Measurements from ENCODE around the gene MLYCD.

Gene MLYCD

GRCh38 chr16:83898463-83899271 lies at the start of gene MLYCD:
MLYCD (plus strand) TSS chr16:83899115; CDS start chr16:83899145, 30 bp downstream.
- DNase-seq: peak; percentile 56

- no peak for DNase-seq
Measured at GRCh38 chr16:83849421-83849820, 49.5 kb upstream of the MLYCD start.

GRCh38 chr16:83850947-83851346 lies 48.0 kb upstream of the MLYCD start:
- no peak for DNase-seq

DNA sequence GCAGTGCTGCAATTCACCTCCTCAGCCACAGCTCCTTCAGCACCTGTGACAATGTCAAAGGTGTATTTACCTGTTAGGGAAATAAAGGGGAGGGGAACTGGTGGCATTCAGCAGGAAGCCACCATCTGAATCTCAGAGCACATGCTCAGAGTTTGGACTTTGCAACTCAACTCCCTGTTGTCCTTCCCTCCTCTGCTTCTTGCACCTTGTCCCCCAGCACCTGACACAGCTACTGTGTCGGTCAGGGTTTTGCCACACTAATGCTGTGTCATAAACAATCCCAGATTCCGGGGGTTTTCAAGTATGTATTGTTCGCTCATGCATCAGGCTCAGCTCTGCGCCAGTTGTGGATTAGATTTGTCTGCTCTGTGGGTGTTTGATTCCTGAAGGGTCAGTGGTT lies 47.4 kb upstream of the MLYCD start:
- DNase-seq: no peak

GRCh38 chr16:83852774-83853173 lies 46.1 kb upstream of the MLYCD start:
- DNase-seq: no peak

DNA sequence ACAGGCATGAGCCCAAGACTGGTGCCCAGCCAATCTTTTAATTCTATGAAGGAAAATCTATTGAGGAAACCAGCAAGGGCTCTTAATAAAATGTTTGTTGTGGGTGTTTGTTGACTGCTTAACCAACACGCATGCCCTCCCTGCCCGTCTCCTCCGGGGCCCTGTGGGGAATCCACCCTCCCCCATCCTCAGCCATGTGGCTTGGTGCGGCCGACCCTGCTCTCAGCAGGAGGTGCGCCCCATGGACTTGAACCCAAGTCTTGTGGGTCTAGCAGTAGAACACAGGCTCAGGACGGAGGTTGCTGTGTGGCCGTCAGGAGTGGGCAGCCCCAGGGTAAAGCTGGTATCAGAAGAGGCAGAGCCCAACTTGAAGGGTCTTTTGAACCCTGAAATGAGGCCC lies 45.1 kb upstream of the MLYCD start:
- no peak for DNase-seq

GRCh38 chr16:83854420-83854819 lies 44.5 kb upstream of the MLYCD start:
- no peak for DNase-seq

DNA sequence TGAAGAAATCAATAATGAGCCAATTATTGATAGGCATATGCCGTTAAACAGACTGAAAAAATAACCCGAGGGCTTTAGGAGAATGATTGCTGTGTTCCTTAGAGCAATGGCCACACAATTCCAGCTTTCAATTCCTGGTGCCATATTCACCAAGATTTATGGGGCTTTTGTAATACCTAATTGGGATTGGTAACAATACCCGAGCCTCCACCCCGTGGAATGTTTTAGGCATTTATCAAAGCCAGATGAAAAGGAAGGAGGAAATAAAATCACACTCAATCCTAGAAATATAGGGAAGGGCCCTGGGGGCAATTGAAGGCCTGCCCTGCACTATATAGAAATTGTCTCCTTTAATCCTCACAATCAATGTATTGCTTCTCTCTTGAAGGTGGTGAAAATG lies 42.1 kb upstream of the MLYCD start:
- DNase-seq: no peak

DNA sequence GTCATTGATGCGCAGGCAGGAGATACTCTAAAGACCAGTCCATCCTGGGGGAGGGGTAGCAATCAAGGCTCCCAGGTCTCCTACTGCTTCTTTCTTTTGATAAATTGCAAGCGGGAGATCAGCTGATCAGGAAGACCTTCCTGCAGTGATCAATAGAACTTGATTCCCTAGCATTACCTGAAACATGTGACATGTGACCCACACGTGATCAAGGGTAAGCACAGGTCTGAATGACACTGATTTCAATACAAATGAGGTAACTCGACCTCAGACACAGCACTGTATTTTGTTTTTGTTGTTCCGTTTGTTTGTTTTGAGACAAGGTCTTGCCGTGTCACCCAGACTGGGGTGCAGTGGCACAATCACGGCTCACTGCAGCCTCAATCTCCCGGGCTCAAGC lies 39.6 kb upstream of the MLYCD start:
- no peak for DNase-seq

GRCh38 chr16:83862661-83863060 lies 36.3 kb upstream of the MLYCD start:
- no peak for DNase-seq

DNA sequence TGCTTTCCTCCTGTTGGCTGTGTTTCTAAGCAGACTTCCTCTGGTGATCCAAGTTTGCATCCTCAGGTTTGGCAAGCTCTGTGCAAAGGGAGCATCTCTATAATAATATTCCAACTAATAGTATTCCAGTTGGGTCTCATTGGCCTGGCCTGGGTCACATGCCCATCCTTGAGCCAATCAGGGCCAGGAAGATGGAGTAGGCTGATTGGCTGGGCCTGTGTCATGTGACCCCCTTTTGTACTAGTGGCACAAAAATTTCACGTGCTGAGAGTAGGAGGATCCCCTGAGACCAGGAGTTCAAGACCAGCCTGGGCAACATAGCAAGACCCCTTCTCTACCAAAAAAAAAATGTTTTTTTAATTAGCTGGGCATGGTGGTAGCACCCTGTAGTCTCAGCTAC lies 35.2 kb upstream of the MLYCD start:
- DNase-seq: no peak

DNA sequence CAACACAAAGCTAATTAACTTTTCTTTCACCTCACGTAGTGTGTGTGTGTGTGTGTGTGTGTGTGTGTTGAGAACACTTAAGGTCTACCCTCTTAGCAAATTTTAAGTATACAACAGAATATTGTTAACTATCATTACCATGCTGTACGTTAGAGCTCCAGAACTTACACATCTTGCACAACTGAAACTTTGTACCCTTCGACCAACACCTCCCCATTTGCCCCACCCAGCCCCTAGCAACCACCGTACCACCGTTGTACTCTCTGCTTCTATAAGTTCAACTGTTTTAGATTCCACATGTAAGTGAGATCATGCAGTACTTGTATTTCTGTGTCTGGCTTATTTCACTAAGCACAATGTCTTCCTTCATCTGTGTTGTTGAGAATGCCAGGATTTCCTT lies 28.1 kb upstream of the MLYCD start:
- DNase-seq: no peak

DNA sequence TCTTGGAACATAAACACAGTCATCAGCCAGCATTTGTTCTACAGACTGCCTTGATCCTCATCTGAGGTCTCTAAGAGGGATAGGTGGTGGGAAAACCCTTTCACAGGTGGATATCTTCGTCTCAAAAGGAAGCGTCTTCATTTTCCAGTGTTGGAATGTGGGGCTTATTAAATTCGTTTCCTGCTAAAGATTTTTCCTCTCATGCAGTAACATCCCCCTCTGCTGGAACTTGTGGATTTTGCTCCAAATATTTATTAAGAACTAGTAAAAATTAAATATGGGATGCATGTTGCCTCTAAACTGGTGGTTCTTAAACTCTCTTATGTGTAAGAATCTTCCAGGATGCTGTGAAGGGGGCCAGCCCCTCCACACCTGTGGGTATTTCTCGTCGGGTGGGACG lies 20.1 kb upstream of the MLYCD start:
- peak; percentile 6 for DNase-seq

- no peak for DNase-seq
Measured at GRCh38 chr16:83882163-83882885, 16.6 kb upstream of the MLYCD start.

GRCh38 chr16:83886199-83886971 lies 12.5 kb upstream of the MLYCD start:
- no peak for DNase-seq

DNA sequence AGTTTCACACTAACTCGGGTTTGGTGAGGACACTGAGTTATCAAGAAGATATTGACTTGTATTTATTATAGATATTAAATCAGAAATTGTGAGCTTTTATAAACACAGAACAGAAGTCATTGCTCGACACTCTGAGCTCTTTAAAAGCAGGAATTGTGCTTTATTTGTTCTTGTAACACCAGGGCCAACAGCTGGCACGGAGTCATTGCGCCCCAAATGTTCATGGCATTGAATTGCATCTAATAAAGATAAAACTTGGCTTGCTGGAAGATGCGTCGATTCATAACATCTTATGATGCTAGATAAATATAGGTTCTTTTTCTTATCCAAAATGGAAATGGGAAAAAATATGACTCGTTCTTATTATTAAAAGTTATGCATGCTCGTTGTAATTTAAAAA lies 11.8 kb upstream of the MLYCD start:
- DNase-seq: no peak

- no peak for DNase-seq
Measured at GRCh38 chr16:83887564-83887963, 11.4 kb upstream of the MLYCD start.

DNA sequence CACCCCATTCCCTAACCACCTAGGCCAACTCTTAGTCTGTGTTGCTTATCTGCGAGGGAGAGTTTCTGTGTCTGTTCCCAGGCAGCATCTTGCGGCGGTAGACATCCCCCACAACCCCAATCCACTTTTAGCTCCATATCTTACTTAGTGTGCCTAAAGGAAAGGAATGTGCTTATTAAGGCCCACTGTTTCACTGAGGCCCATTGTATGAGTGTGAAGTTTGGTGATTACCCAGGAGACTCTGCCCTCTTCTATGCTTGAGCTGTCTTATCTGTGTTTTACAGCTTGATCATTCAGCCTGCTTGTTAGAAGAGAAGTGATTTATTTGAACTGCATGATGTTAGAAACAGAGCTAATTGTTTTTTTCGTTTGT lies 10.3 kb upstream of the MLYCD start:
- no peak for DNase-seq

DNA sequence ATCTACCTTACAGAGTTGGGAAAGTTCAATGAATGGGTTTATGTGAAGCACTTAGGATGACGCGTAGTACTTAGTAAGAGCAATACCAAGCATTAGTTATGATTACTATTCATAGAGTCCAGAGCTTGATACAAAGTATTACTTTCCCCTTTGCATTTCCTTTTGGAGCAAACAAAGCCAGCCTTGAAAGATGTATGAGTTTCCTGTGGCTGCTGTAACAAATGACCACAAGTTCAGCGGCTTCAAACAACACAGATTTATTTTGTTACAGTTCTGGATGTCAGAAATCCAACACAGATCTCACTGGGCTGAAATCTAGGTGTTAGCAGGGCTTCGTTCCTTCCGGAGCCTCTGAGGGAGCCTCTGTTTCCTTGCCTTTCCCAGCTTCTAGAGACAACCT lies 8.6 kb upstream of the MLYCD start:
- DNase-seq: no peak

DNA sequence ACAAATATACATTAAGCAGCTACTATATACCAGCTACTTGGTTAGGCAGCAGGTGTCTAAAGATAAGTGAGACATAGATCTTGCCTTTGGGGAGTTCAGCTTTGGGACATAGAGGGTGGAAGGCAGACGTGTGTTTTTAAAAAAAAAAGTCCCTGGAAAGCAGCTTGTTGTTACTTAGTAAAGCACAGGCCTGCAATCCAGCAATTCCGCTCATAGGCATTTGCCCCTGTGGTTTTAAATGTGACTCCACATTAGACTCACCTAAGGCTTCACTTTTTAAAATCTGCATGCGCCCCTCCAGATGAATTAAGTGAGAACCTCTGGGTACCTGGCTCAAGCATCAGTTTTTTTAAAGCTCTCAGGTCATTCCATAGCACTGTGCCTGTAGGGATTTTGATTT lies 7.2 kb upstream of the MLYCD start:
- no peak for DNase-seq

- no peak for DNase-seq
Measured at GRCh38 chr16:83895243-83895642, 3.7 kb upstream of the MLYCD start.

- no peak for DNase-seq
Measured at GRCh38 chr16:83895942-83896341, 3.0 kb upstream of the MLYCD start.

GRCh38 chr16:83899272-83899897 lies 470 bp downstream of the MLYCD start:
- peak; percentile 14 for DNase-seq

All from MV-4-11 (cell line).